GM12892 (cell line): ENCODE data around the gene JMJD4.

ENCODE experiments used
- POLR2A ChIP-seq: IDR thresholded peaks from 2 replicates; pipeline ENCODE4 v1.6.1; 2011; ENCODE audit warnings: low read depth, low read length, control low read depth
- POLR2AphosphoS5 ChIP-seq: IDR thresholded peaks from 2 replicates; pipeline ENCODE4 v1.6.1; 2011; ENCODE audit warnings: low read depth, low read length, control low read depth

DNA sequence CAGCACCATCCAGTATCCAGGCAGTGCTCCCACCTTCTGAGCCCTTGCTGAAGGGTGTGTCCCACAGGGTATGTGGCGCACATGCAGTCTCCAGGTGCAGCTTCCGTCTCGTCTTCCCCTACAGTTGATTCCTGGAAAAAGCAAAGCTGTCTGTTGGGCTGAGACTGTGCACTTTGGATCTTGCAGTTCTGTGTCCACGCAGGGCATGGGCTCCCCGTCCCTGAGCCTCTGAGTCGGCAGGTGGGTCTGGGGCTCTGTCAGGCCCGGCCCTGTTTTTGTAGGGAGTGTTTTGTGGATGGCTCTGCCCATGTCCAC lies 33.0 kb upstream of the JMJD4 start:
- TF ChIP-seq POLR2A (no peak), POLR2AphosphoS5 (no peak)
